ENCODE results near the gene GGTLC1. TPM values are rescaled to one million over a fixed set of nuclear protein-coding genes. Genes with fewer than 3 reads are reported as not detected.
"Not testable (repeated sequence)": the region's sequence is repeated elsewhere in the genome, so short reads cannot be mapped to it uniquely, and the experiment has no call there.

GGTLC1 gene
- total RNA-seq, 1 experiment from 2014 or later, result not detected

DNA sequence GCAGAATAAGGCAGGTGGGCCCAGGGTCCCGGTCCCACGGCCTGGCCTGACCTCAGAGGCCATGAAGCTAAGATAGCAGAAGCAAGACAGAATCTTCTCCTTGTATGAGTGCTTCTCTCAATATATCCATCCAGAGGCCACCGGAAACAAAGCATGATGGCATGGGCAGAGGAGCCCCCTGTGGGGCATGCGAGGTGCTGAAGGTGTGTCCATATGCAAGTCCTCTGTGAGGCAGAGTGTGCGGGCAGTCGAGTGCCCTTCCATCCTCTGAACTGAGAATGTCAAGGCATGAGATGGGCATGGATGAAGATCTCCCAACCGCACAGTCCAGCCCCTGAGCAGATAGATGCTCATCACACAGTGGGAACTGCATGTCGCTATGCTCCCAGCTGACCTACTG, 9.8 kb upstream of the GGTLC1 start:
- Histone ChIP-seq H3K36me3 (ENCODE audit: insufficient read depth, low read length, poor library complexity, severe bottlenecking) (no peaks in the 10 kb centered on the region), H3K9me3 (ENCODE audit: low read depth, low read length, poor library complexity, severe bottlenecking) (no peaks in the 10 kb centered on the region), H3K27me3 (replicated peaks; ENCODE audit: insufficient read depth, low read depth, low read length, poor library complexity) (peaks cover 31% of the 10 kb centered on the region), H3K27ac (ENCODE audit: low read depth, low read length, poor library complexity, severe bottlenecking) (no peak overlapping the region), H3K4me1 (ENCODE audit: insufficient read depth, low read length, poor library complexity, severe bottlenecking) (no peaks in the 10 kb centered on the region), H3K4me3 (ENCODE audit: low read depth, low read length, poor library complexity, severe bottlenecking) (no peak overlapping the region)
- no peak for DNase-seq (ENCODE audit: low spot score)
- POLR2A ChIA-PET (ENCODE audit: low non-redundant PET), result no interaction called here
- TF ChIP-seq, protein P1, sequence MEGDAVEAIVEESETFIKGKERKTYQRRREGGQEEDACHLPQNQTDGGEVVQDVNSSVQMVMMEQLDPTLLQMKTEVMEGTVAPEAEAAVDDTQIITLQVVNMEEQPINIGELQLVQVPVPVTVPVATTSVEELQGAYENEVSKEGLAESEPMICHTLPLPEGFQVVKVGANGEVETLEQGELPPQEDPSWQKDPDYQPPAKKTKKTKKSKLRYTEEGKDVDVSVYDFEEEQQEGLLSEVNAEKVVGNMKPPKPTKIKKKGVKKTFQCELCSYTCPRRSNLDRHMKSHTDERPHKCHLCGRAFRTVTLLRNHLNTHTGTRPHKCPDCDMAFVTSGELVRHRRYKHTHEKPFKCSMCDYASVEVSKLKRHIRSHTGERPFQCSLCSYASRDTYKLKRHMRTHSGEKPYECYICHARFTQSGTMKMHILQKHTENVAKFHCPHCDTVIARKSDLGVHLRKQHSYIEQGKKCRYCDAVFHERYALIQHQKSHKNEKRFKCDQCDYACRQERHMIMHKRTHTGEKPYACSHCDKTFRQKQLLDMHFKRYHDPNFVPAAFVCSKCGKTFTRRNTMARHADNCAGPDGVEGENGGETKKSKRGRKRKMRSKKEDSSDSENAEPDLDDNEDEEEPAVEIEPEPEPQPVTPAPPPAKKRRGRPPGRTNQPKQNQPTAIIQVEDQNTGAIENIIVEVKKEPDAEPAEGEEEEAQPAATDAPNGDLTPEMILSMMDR (conservative IDR thresholded peaks at IDR 0.05; ENCODE audit: low read depth, low read length), result no peak
- no peak for TF ChIP-seq EZH2 (IDR thresholded peaks at IDR 0.05; ENCODE audit: borderline replicate concordance, low read depth, low read length, poor library complexity, severe bottlenecking)
- BruUV-seq (replicated peaks), result no TSS peak
- intact Hi-C loops (cut with micrococcal nuclease; ENCODE audit: unreplicated experiment), result loop anchor here (10.0 kb wide), 1 partner anchor 204 kb away; no protein-coding TSS in a partner anchor
- CTCF ChIA-PET, result no interaction called here

DNA sequence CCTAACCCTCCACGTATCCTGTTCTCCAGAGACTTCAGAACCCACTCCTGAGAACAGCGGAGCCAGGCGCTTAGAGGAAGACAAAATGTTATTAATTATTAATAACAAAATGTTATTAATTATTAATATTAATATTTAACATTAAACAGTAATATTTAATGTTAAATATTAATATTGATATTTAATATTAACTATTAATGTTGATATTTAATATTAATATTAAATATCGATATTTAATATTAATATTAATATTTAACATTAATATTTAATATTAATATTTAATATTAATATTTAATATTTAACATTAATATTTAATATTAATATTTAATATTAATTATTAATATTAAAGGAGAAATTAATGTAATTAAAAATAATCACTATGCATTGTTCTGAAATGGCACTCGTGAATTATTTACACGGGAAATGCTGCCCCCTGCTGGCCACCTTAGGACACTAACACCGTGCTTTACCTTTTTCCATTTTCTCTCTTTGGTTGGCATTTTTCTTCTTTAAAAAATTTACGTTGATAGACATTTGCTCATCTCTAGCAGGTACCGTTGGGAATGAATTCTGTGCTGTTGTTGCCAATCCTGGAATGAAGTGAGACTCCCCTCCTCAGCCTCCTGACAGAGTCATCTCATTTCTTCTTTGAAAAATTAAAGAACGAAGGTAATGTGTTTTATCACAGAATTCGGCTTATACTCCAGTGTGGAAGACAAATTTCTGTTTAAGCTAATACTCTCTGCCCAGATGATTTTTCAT, 7.5 kb upstream of the GGTLC1 start:
- Histone ChIP-seq H3K27ac (ENCODE audit: low read depth, low read length, poor library complexity, severe bottlenecking) (no peak overlapping the region), H3K27me3 (replicated peaks; ENCODE audit: insufficient read depth, low read depth, low read length, poor library complexity) (peaks cover 25% of the 10 kb centered on the region), H3K36me3 (ENCODE audit: insufficient read depth, low read length, poor library complexity, severe bottlenecking) (no peaks in the 10 kb centered on the region), H3K4me1 (ENCODE audit: insufficient read depth, low read length, poor library complexity, severe bottlenecking) (no peaks in the 10 kb centered on the region), H3K9me3 (ENCODE audit: low read depth, low read length, poor library complexity, severe bottlenecking) (no peaks in the 10 kb centered on the region), H3K4me3 (ENCODE audit: low read depth, low read length, poor library complexity, severe bottlenecking) (no peak overlapping the region)
- ChIA-PET POLR2A (ENCODE audit: low non-redundant PET) (no interaction called here), CTCF (no interaction called here)
- no peak for TF ChIP-seq EZH2 (IDR thresholded peaks at IDR 0.05; ENCODE audit: borderline replicate concordance, low read depth, low read length, poor library complexity, severe bottlenecking)
- TF ChIP-seq, protein P1 (conservative IDR thresholded peaks at IDR 0.05; ENCODE audit: low read depth, low read length), result peak; percentile 81
- intact Hi-C loops (cut with micrococcal nuclease; ENCODE audit: unreplicated experiment), result loop anchor here (10.0 kb wide), 1 partner anchor 201 kb away; no protein-coding TSS in a partner anchor
- peak; percentile 56 for DNase-seq (ENCODE audit: low spot score)
- BruUV-seq (replicated peaks), result no TSS peak

DNA sequence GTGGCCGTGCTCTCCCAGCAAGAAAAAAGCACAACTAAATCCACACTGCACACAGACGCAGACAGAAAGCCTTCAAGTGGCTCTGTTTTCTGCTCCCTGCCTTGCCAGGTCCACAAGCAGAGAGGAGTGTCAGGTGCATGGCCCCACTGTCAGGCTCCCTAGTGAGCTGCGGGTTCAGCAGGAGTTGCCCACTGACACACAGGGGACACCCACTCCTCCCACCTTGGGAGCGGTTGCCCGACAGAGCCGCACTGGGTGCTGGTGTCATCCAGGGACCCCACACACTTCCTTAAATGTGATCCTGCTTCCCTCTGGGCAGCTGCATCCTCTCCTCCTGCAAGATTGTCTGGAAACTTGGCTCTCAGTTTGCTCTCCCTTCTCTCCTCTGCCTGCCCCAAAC, 6.7 kb upstream of the GGTLC1 start:
- H3K27ac ChIP-seq (ENCODE audit: low read depth, low read length, poor library complexity, severe bottlenecking); H3K4me3 ChIP-seq (ENCODE audit: low read depth, low read length, poor library complexity, severe bottlenecking); POLR2A ChIA-PET (ENCODE audit: low non-redundant PET); DNase-seq (ENCODE audit: low spot score); BruUV-seq (replicated peaks); H3K9me3 ChIP-seq (ENCODE audit: low read depth, low read length, poor library complexity, severe bottlenecking); CTCF ChIA-PET; H3K4me1 ChIP-seq (ENCODE audit: insufficient read depth, low read length, poor library complexity, severe bottlenecking); H3K36me3 ChIP-seq (ENCODE audit: insufficient read depth, low read length, poor library complexity, severe bottlenecking): not testable (repeated sequence)
- intact Hi-C loops (cut with micrococcal nuclease; ENCODE audit: unreplicated experiment), result loop anchor here (10.0 kb wide), 1 partner anchor 200 kb away; no protein-coding TSS in a partner anchor
- peaks cover 17% of the 10 kb centered on the region for H3K27me3 ChIP-seq (replicated peaks; ENCODE audit: insufficient read depth, low read depth, low read length, poor library complexity)

DNA sequence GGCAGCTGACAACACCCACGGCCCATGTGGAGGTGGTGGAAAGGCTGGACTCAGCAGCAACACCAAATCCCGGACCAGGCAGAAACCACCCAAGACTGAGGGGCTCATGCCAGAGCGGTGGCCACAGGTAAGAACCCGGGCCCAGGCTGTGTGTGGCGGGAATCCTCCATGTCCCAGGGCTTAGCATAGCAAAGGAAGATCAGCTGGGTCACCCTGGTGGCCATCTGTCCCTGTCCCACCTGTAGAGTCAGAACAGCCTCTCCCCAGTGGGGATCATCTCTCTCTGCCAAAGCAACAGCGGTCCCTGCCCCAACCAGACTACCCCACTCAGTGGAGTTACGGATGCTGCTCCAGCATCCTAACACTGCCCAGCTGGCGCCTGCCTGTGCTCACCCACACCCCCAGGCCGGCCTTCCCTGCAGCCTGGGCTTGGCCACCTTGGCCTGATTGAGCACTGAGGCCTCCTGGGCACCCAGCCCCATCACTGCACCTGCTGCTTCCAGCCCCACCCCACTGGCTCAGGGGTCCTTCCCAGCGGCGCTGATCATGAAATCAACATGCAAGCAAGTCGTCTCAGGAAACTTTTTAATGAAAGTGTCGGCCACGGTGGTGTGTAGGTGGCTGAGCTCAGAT, 5.5 kb upstream of the GGTLC1 start:
- DNase-seq (ENCODE audit: low spot score); POLR2A ChIA-PET (ENCODE audit: low non-redundant PET); H3K4me3 ChIP-seq (ENCODE audit: low read depth, low read length, poor library complexity, severe bottlenecking); BruUV-seq (replicated peaks); H3K36me3 ChIP-seq (ENCODE audit: insufficient read depth, low read length, poor library complexity, severe bottlenecking); H3K4me1 ChIP-seq (ENCODE audit: insufficient read depth, low read length, poor library complexity, severe bottlenecking); H3K27me3 ChIP-seq (replicated peaks; ENCODE audit: insufficient read depth, low read depth, low read length, poor library complexity); H3K9me3 ChIP-seq (ENCODE audit: low read depth, low read length, poor library complexity, severe bottlenecking); CTCF ChIA-PET; H3K27ac ChIP-seq (ENCODE audit: low read depth, low read length, poor library complexity, severe bottlenecking): not testable (repeated sequence)
- intact Hi-C loops (cut with micrococcal nuclease; ENCODE audit: unreplicated experiment), result loop anchor here (10.0 kb wide), 1 partner anchor 199 kb away; no protein-coding TSS in a partner anchor

DNA sequence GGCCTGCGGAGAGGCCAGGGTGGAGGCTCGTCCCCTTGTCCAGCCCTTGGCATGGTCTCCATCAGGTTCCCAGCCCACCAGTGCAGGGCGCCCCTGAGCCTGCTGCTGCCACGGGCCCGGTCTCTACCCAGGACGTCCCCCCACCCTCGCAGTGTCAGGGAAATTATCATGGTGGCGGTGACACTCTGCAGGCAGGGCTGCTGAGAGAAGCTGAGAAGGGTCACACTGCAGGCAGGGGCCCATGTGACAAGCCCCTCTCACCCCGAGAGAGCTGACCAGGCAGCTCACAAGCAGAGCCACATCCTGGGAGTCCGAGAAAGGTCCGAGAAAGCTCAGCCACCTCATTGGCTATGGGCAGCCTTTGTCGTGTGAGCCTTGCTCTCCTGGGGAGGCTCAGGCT, 4.9 kb upstream of the GGTLC1 start:
- CTCF ChIA-PET; H3K4me1 ChIP-seq (ENCODE audit: insufficient read depth, low read length, poor library complexity, severe bottlenecking); H3K36me3 ChIP-seq (ENCODE audit: insufficient read depth, low read length, poor library complexity, severe bottlenecking); DNase-seq (ENCODE audit: low spot score); H3K27me3 ChIP-seq (replicated peaks; ENCODE audit: insufficient read depth, low read depth, low read length, poor library complexity); H3K27ac ChIP-seq (ENCODE audit: low read depth, low read length, poor library complexity, severe bottlenecking); H3K4me3 ChIP-seq (ENCODE audit: low read depth, low read length, poor library complexity, severe bottlenecking); BruUV-seq (replicated peaks); H3K9me3 ChIP-seq (ENCODE audit: low read depth, low read length, poor library complexity, severe bottlenecking); POLR2A ChIA-PET (ENCODE audit: low non-redundant PET): not testable (repeated sequence)
- intact Hi-C loops (cut with micrococcal nuclease; ENCODE audit: unreplicated experiment), result loop anchor here (10.0 kb wide), 1 partner anchor 199 kb away; no protein-coding TSS in a partner anchor

DNA sequence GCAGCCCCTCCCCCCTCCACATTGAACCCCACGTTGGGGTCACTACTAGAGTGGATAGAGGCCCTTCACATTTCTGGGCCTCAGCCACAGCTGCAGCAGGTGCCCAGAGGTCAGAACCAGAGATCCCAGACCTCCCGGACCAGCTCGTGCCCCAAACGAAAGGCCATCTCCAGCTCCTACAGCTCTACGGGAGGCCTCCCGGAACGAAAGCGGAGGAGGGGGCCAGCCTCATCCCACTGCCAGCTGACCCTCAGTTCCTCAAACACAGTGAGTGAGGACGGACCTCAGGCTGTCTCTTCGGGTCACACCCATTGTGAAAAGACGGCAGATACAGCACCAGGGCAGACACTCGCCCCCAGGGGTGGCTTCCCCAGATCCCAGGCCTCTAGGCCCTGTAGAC, 1.7 kb upstream of the GGTLC1 start:
- intact Hi-C loops (cut with micrococcal nuclease; ENCODE audit: unreplicated experiment), result loop anchor here (10.0 kb wide), 1 partner anchor 195 kb away; no protein-coding TSS in a partner anchor
- DNase-seq (ENCODE audit: low spot score); POLR2A ChIA-PET (ENCODE audit: low non-redundant PET); BruUV-seq (replicated peaks); H3K36me3 ChIP-seq (ENCODE audit: insufficient read depth, low read length, poor library complexity, severe bottlenecking); H3K27me3 ChIP-seq (replicated peaks; ENCODE audit: insufficient read depth, low read depth, low read length, poor library complexity); H3K27ac ChIP-seq (ENCODE audit: low read depth, low read length, poor library complexity, severe bottlenecking); CTCF ChIA-PET; H3K9me3 ChIP-seq (ENCODE audit: low read depth, low read length, poor library complexity, severe bottlenecking); H3K4me3 ChIP-seq (ENCODE audit: low read depth, low read length, poor library complexity, severe bottlenecking); H3K4me1 ChIP-seq (ENCODE audit: insufficient read depth, low read length, poor library complexity, severe bottlenecking): not testable (repeated sequence)
